ENCODE results near the gene ZNF628. TPM values are rescaled to one million over a fixed set of nuclear protein-coding genes. Genes with fewer than 3 reads are reported as not detected.

Gene ZNF628
- total RNA-seq, 1 donor from 2014 or later, result 16.8 TPM

- TF ChIP-seq CTCF (IDR thresholded peaks at IDR 0.05; ENCODE audit: unreplicated experiment), result no peak
- H3K36me3 Mint-ChIP-seq (ENCODE audit: insufficient read depth), result peaks cover 7% of the 10 kb centered on the region
- DNase-seq (ENCODE audit: low spot score, unreplicated experiment), result no peak
- no peak overlapping the region for H3K27ac Mint-ChIP-seq
- peak overlapping the region; percentile 41 for H3K4me3 Mint-ChIP-seq (ENCODE audit: low read depth)
- peaks cover 28% of the 10 kb centered on the region for H3K27me3 Mint-ChIP-seq
- H3K9me3 Mint-ChIP-seq (ENCODE audit: low read depth), result no peaks in the 10 kb centered on the region
- peaks cover 8% of the 10 kb centered on the region for H3K4me1 Mint-ChIP-seq (ENCODE audit: low read depth)
Measured at GRCh38 chr19:55451163-55451964, 25.1 kb upstream of the ZNF628 start.

- no peaks in the 10 kb centered on the region for H3K9me3 Mint-ChIP-seq (ENCODE audit: low read depth)
- peaks cover 8% of the 10 kb centered on the region for H3K4me1 Mint-ChIP-seq (ENCODE audit: low read depth)
- DNase-seq (ENCODE audit: low spot score, unreplicated experiment), result no peak
- H3K36me3 Mint-ChIP-seq (ENCODE audit: insufficient read depth), result peaks cover 7% of the 10 kb centered on the region
- H3K4me3 Mint-ChIP-seq (ENCODE audit: low read depth), result no peak overlapping the region
- peaks cover 27% of the 10 kb centered on the region for H3K27me3 Mint-ChIP-seq
- no peak overlapping the region for H3K27ac Mint-ChIP-seq
- TF ChIP-seq CTCF (IDR thresholded peaks at IDR 0.05; ENCODE audit: unreplicated experiment), result no peak
Measured at GRCh38 chr19:55451965-55452748, 24.3 kb upstream of the ZNF628 start.

GRCh38 chr19:55452749-55453346, 23.6 kb upstream of the ZNF628 start:
- H3K27me3 Mint-ChIP-seq, result peaks cover 27% of the 10 kb centered on the region
- no peak overlapping the region for H3K4me3 Mint-ChIP-seq (ENCODE audit: low read depth)
- TF ChIP-seq CTCF (IDR thresholded peaks at IDR 0.05; ENCODE audit: unreplicated experiment), result peak; percentile 7
- no peaks in the 10 kb centered on the region for H3K9me3 Mint-ChIP-seq (ENCODE audit: low read depth)
- H3K36me3 Mint-ChIP-seq (ENCODE audit: insufficient read depth), result peaks cover 7% of the 10 kb centered on the region
- peaks cover 8% of the 10 kb centered on the region for H3K4me1 Mint-ChIP-seq (ENCODE audit: low read depth)
- DNase-seq (ENCODE audit: low spot score, unreplicated experiment), result peak; percentile 45
- H3K27ac Mint-ChIP-seq, result no peak overlapping the region

GRCh38 chr19:55453511-55454260, 22.7 kb upstream of the ZNF628 start:
- TF ChIP-seq CTCF (IDR thresholded peaks at IDR 0.05; ENCODE audit: unreplicated experiment), result no peak
- Mint-ChIP-seq H3K4me3 (ENCODE audit: low read depth) (peak overlapping the region; percentile 16), H3K27ac (peak overlapping the region; percentile 63), H3K9me3 (ENCODE audit: low read depth) (no peaks in the 10 kb centered on the region), H3K4me1 (ENCODE audit: low read depth) (peaks cover 8% of the 10 kb centered on the region), H3K27me3 (peaks cover 27% of the 10 kb centered on the region), H3K36me3 (ENCODE audit: insufficient read depth) (peaks cover 7% of the 10 kb centered on the region)
- DNase-seq (ENCODE audit: low spot score, unreplicated experiment), result no peak

Measured in progenitor cell of endocrine pancreas (in vitro differentiated cells).